ENCODE data around the gene PRRG4. TPM values are rescaled to one million over a fixed set of nuclear protein-coding genes. Genes with fewer than 3 reads are reported as not detected.

Gene PRRG4
- total and polyA plus RNA-seq, 2 of the 13 experiments (the other 11 are each of a cell fraction or from before 2014, with no cell fraction given) = 0.24 to 0.95 TPM

DNA sequence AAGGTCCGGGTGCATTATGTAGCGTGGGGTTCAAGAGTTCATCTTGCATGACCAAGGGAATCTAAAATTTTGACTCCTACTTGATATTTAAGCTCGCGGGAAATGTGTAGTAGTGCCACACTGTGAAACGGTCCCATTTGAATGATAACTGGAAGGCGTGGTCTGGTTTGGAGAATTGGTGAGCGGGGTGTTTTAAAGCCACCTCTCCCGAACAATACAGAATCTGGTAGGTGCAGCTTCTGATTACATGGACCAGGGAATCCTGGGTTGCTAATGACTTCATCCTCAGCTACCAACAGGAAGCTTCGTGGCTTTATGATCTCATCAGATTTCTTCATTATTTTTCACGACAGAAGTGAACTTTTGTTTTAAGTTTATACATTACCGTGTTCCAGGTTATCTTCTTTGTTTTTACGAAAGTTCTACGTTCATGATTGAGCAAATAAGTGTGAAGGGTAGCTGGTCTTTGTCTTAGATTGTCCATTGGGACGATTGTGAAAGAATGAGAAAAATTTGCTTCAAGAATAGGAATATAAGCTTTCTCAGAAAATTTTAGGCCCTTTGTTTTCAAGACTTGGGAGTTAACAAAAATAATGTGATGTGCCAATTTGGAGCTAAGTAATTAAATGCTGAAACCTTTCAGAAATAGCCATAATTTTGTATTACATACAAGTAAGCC, 64.6 kb downstream of the PRRG4 start (continued):
- TF ChIP-seq ATF7 (IDR thresholded peaks at IDR 0.05) = peak; percentile 51
- no peak for TF ChIP-seq ATF7 (CRISPR knock-in tag; IDR thresholded peaks at IDR 0.05)

DNA sequence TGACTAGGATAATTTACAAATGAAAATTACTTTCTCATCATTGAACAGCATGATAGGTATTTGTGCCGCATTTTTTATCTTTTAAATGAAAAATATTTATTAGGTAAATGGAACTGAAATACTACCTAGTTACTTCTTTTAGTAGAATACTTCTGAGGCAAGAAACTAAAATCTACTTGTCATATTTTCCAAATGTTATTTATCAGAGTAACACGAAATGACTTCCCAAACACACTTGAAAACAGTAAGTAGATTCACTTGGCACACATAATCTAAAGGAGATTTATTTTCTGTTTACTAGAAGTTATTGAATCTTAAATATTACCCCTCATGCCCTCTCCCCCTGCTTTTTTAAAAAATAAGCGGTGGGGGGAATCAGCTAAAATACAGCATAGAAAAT, 65.2 kb downstream of the PRRG4 start:
- ChIA-PET POLR2A (no interaction called here), CTCF (ENCODE audit: low intra/inter-chr PET ratio, low total read pairs) (no interaction called here)
- Histone ChIP-seq H3K4me1 (ENCODE audit: insufficient read depth, low read length) (peaks cover 24% of the 10 kb centered on the region), H3K4me2 (ENCODE audit: low read depth, low read length) (peak overlapping the region; percentile 65), H3K79me2 (ENCODE audit: insufficient read depth, low read length) (peaks cover 65% of the 10 kb centered on the region), H4K20me1 (ENCODE audit: insufficient read depth, low read length) (peaks cover 4% of the 10 kb centered on the region; the same call in 1 of the 2 replicates), H3K27ac (ENCODE audit: extremely low read length, insufficient read depth, low read length) (peak overlapping the region; percentile 88), H3K9ac (ENCODE audit: insufficient read depth, low read depth, low read length) (peak overlapping the region; percentile 94), H3K27me3 (ENCODE audit: control insufficient read depth in 1 of 2, insufficient read depth in 2 of 2, low read length in 2 of 2) (peaks cover 0 to 3% of the 10 kb centered on the region in 2 experiments; a peak in 1 of 5 replicates), H2AFZ (ENCODE audit: low read length) (no peak overlapping the region), H3K4me3 (replicated peaks in 1 of 3; ENCODE audit: insufficient read depth in 1 of 3, low read depth in 2 of 3, low read length in 3 of 3) (peak overlapping the region; percentile 73 to 98 (median 93); a peak in 5 of 6 replicates), H3K36me3 (replicated peaks in 1 of 2; ENCODE audit: control insufficient read depth in 1 of 2, insufficient read depth in 2 of 2, low read length in 2 of 2) (no peaks in the 10 kb centered on the region; a peak in 4 of 5 replicates), H3K9me3 (ENCODE audit: low read length) (no peaks in the 10 kb centered on the region)
- DNase-seq (ENCODE audit: low spot score) (no peak), FAIRE-seq (no peak), ATAC-seq (no peak)
- in situ Hi-C loops (cut with HindIII; ENCODE audit: extremely low pct_ligation_motif_present, low pct_unique_long_range_greater_than_20kb) = no loop called here
- 86% methylated on average over 3 of the region's 3 CpGs for whole genome bisulfite sequencing (ENCODE audit: low lambda C conversion rate)
- TF ChIP-seq ZNF547 (CRISPR knock-in tag; IDR thresholded peaks at IDR 0.05) (no peak), ZKSCAN8 (CRISPR knock-in tag; IDR thresholded peaks at IDR 0.05; ENCODE audit: borderline replicate concordance) (no peak), SIN3B (IDR thresholded peaks at IDR 0.05; ENCODE audit: low read length) (no peak), ZNF460 (CRISPR knock-in tag; IDR thresholded peaks at IDR 0.05; ENCODE audit: borderline replicate concordance) (no peak), RAD21 (CRISPR knock-in tag; IDR thresholded peaks at IDR 0.05) (no peak), ZNF800 (CRISPR knock-in tag; IDR thresholded peaks at IDR 0.05) (no peak), SOX6 (IDR thresholded peaks at IDR 0.05) (no peak), SOX6 (CRISPR knock-in tag; IDR thresholded peaks at IDR 0.05) (no peak), CENPBD1 (CRISPR knock-in tag; IDR thresholded peaks at IDR 0.05; ENCODE audit: borderline replicate concordance, low read depth) (no peak)
- TF ChIP-seq, protein P1, sequence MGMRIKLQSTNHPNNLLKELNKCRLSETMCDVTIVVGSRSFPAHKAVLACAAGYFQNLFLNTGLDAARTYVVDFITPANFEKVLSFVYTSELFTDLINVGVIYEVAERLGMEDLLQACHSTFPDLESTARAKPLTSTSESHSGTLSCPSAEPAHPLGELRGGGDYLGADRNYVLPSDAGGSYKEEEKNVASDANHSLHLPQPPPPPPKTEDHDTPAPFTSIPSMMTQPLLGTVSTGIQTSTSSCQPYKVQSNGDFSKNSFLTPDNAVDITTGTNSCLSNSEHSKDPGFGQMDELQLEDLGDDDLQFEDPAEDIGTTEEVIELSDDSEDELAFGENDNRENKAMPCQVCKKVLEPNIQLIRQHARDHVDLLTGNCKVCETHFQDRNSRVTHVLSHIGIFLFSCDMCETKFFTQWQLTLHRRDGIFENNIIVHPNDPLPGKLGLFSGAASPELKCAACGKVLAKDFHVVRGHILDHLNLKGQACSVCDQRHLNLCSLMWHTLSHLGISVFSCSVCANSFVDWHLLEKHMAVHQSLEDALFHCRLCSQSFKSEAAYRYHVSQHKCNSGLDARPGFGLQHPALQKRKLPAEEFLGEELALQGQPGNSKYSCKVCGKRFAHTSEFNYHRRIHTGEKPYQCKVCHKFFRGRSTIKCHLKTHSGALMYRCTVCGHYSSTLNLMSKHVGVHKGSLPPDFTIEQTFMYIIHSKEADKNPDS (CRISPR knock-in tag; IDR thresholded peaks at IDR 0.05) = no peak
- TF ChIP-seq, protein P2, sequence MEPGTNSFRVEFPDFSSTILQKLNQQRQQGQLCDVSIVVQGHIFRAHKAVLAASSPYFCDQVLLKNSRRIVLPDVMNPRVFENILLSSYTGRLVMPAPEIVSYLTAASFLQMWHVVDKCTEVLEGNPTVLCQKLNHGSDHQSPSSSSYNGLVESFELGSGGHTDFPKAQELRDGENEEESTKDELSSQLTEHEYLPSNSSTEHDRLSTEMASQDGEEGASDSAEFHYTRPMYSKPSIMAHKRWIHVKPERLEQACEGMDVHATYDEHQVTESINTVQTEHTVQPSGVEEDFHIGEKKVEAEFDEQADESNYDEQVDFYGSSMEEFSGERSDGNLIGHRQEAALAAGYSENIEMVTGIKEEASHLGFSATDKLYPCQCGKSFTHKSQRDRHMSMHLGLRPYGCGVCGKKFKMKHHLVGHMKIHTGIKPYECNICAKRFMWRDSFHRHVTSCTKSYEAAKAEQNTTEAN (CRISPR knock-in tag; conservative IDR thresholded peaks at IDR 0.05) = no peak
- intact Hi-C loops (cut with micrococcal nuclease; ENCODE audit: unreplicated experiment) = loop anchor here (5.0 kb wide), 1 partner anchor 267 kb away; the partner anchor contains the start of gene CSTF3
- no TSS peak for BruUV-seq (replicated peaks)
